LNCAP (cell line): ENCODE measurements around the gene GPC6.
A peak's percentile ranks its signal among the peaks of the same experiment; 100 is the strongest.

Experiments
- CTCF ChIP-seq: fragments of 450-650 bp; IDR thresholded peaks from 2 replicates; pipeline ENCODE4 v1.5.1; 2017; ENCODE audit warnings: mild to moderate bottlenecking

Gene GPC6

GRCh38 chr13:93225610-93226009, 997 bp upstream of the GPC6 start:
- TF ChIP-seq CTCF = no peak

GRCh38 chr13:93226065-93226622, 463 bp upstream of the GPC6 start:
- TF ChIP-seq CTCF = no peak

GRCh38 chr13:93227280-93227877, 772 bp downstream of the GPC6 start:
- TF ChIP-seq CTCF = no peak

- TF ChIP-seq CTCF = 0 out of 2 replicates have a peak, but pooled peaks have one; percentile 22
Measured at GRCh38 chr13:93227878-93228642, 1.5 kb downstream of the GPC6 start.

GRCh38 chr13:93228643-93228937, 2.0 kb downstream of the GPC6 start:
- no peak for TF ChIP-seq CTCF

GRCh38 chr13:93230261-93230855, 3.8 kb downstream of the GPC6 start:
- TF ChIP-seq CTCF = no peak

GRCh38 chr13:93231867-93232266, 5.3 kb downstream of the GPC6 start:
- no peak for TF ChIP-seq CTCF
